Measurements from ENCODE around the gene STAT1. TPM values are rescaled to one million over a fixed set of nuclear protein-coding genes. Genes with fewer than 3 reads are reported as not detected.
A peak's percentile ranks its signal among the peaks of the same experiment; 100 is the strongest.

STAT1 gene
- total and polyA plus RNA-seq, 9 of the 15 experiments (the other 6 are each of a cell fraction or from before 2014, with no cell fraction given): 8.7 to 34.4 (median 26.8) TPM

DNA sequence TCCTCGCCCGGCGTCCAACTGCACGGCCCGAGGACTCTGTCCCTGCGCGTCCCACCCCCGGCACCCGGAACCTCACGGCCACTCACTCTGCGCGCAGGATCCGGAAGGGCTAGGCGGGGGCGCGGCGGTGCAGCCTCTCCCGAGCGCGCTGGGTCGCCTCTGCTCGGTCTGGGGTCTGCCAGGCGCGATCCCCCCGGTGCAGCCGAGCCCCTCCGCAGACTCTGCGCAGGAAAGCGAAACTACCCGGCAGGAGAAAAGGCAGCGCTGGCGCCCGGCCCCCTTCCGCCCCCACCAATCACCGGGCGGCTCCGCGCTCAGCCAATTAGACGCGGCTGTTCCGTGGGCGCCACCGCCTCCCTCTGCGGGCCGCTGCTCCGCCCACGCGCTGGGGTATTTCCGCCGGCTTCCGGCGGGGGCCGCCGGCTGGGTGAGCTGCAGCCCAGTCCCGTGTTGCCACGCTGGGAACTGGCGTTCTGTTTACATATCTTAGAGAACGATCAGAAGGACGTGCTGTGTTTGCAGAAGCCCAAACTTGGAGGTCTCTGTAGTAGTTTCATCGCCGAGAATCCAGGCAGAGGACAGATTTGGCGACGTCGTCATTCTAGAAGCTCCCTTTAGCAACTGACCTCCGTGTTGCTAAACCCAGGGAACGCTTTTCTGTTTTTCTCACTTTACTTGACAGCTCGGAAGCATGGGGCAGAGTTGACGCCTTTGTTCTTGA lies at the start of gene STAT1 (continued):
- TF ChIP-seq PREB (CRISPR knock-in tag; IDR thresholded peaks at IDR 0.05) (0 out of 2 replicates have a peak, but pooled peaks have one; percentile 44), SUPT5H (IDR thresholded peaks at IDR 0.05) (peak; percentile 78), CTBP1 (IDR thresholded peaks at IDR 0.05; ENCODE audit: borderline replicate concordance) (no peak; the same call in 1 of the 2 replicates), TBL1XR1 (IDR thresholded peaks at IDR 0.05; ENCODE audit: low read length in 2 of 2) (0 out of 4 replicates have a peak, but pooled peaks of 1 of the 2 experiments have one; percentile 29), ZNF24 (IDR thresholded peaks at IDR 0.05) (no peak), FOXJ2 (tag; IDR thresholded peaks at IDR 0.05) (peak; percentile 79; the same call in 1 of the 2 replicates), JUND (IDR thresholded peaks at IDR 0.05; ENCODE audit: borderline replicate concordance, low read depth, low read length) (peak; percentile 88), JUND (tag; IDR thresholded peaks at IDR 0.05; ENCODE audit: borderline replicate concordance, low read depth, low read length) (no peak; the same call in 2 of the 3 replicates), SLC30A9 (CRISPR knock-in tag; IDR thresholded peaks at IDR 0.05) (no peak), NUFIP1 (IDR thresholded peaks at IDR 0.05; ENCODE audit: partially characterized antibody) (no peak), ZNF140 (CRISPR knock-in tag; IDR thresholded peaks at IDR 0.05) (no peak), MYC (IDR thresholded peaks at IDR 0.05; ENCODE audit: low read depth, low read length) (peak; percentile 89), MYC (CRISPR knock-in tag; IDR thresholded peaks at IDR 0.05; ENCODE audit: borderline replicate concordance, low read depth) (no peak), ZNF311 (CRISPR knock-in tag; IDR thresholded peaks at IDR 0.05) (no peak), E2F4 (CRISPR knock-in tag; IDR thresholded peaks at IDR 0.05; ENCODE audit: low read depth) (no peak), MTA3 (IDR thresholded peaks at IDR 0.05; ENCODE audit: borderline replicate concordance) (peak; percentile 44; the same call in 1 of the 2 replicates), GABPB1 (CRISPR knock-in tag; IDR thresholded peaks at IDR 0.05) (peak; percentile 86), ZBTB1 (CRISPR knock-in tag; IDR thresholded peaks at IDR 0.05; ENCODE audit: borderline replicate concordance, low read depth) (no peak), ARHGAP35 (IDR thresholded peaks at IDR 0.05; ENCODE audit: partially characterized antibody) (no peak), LEF1 (IDR thresholded peaks at IDR 0.05) (no peak), EP400 (IDR thresholded peaks at IDR 0.05) (peak; percentile 81)
- TF ChIP-seq, protein P1, sequence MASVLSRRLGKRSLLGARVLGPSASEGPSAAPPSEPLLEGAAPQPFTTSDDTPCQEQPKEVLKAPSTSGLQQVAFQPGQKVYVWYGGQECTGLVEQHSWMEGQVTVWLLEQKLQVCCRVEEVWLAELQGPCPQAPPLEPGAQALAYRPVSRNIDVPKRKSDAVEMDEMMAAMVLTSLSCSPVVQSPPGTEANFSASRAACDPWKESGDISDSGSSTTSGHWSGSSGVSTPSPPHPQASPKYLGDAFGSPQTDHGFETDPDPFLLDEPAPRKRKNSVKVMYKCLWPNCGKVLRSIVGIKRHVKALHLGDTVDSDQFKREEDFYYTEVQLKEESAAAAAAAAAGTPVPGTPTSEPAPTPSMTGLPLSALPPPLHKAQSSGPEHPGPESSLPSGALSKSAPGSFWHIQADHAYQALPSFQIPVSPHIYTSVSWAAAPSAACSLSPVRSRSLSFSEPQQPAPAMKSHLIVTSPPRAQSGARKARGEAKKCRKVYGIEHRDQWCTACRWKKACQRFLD (CRISPR knock-in tag; IDR thresholded peaks at IDR 0.05): peak; percentile 80
- TF ChIP-seq, protein P2, sequence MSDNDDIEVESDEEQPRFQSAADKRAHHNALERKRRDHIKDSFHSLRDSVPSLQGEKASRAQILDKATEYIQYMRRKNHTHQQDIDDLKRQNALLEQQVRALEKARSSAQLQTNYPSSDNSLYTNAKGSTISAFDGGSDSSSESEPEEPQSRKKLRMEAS (CRISPR knock-in tag; IDR thresholded peaks at IDR 0.05): peak; percentile 92
- TF ChIP-seq, protein P3, sequence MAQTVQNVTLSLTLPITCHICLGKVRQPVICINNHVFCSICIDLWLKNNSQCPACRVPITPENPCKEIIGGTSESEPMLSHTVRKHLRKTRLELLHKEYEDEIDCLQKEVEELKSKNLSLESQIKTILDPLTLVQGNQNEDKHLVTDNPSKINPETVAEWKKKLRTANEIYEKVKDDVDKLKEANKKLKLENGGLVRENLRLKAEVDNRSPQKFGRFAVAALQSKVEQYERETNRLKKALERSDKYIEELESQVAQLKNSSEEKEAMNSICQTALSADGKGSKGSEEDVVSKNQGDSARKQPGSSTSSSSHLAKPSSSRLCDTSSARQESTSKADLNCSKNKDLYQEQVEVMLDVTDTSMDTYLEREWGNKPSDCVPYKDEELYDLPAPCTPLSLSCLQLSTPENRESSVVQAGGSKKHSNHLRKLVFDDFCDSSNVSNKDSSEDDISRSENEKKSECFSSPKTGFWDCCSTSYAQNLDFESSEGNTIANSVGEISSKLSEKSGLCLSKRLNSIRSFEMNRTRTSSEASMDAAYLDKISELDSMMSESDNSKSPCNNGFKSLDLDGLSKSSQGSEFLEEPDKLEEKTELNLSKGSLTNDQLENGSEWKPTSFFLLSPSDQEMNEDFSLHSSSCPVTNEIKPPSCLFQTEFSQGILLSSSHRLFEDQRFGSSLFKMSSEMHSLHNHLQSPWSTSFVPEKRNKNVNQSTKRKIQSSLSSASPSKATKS (CRISPR knock-in tag; IDR thresholded peaks at IDR 0.05): no peak

Data from K562 (cell line).